Measurements from ENCODE around the gene S100A1. TPM values are rescaled to one million over a fixed set of nuclear protein-coding genes. Genes with fewer than 3 reads are reported as not detected.

S100A1 gene
- total RNA-seq, 2 experiments from 2014 or later, result not detected

GRCh38 chr1:153673511-153673910 is 45.3 kb downstream of the S100A1 start:
- DNase-seq (no peak), ATAC-seq (no peak)
- ChIA-PET POLR2A (no interaction called here), CTCF (interaction anchor here (1.3 kb wide), 1 partner anchor 39 kb away, joined by 3 read pairs; no protein-coding TSS in a partner anchor)
- H3K9me3 Mint-ChIP-seq (ENCODE audit: insufficient read depth), result no peaks in the 10 kb centered on the region
- peaks cover 32% of the 10 kb centered on the region for H3K4me1 Mint-ChIP-seq (ENCODE audit: low read depth)
- no peak overlapping the region for H3K27ac Mint-ChIP-seq
- peaks cover 18% of the 10 kb centered on the region for H3K36me3 Mint-ChIP-seq (ENCODE audit: low read depth)
- peak overlapping the region; percentile 3 for H3K4me3 Mint-ChIP-seq
- peaks cover 18% of the 10 kb centered on the region for H3K27me3 Mint-ChIP-seq (ENCODE audit: low read depth)

GRCh38 chr1:153677718-153678518 is 49.7 kb downstream of the S100A1 start:
- peaks cover 21% of the 10 kb centered on the region for H3K4me1 Mint-ChIP-seq (ENCODE audit: low read depth)
- no peaks in the 10 kb centered on the region for H3K9me3 Mint-ChIP-seq (ENCODE audit: insufficient read depth)
- DNase-seq, result peak; percentile 66
- no peak overlapping the region for H3K27ac Mint-ChIP-seq
- peak; percentile 43 for ATAC-seq
- H3K4me3 Mint-ChIP-seq, result peak overlapping the region; percentile 73
- POLR2A ChIA-PET, result no interaction called here
- no peaks in the 10 kb centered on the region for H3K36me3 Mint-ChIP-seq (ENCODE audit: low read depth)
- H3K27me3 Mint-ChIP-seq (ENCODE audit: low read depth), result peaks cover 46% of the 10 kb centered on the region
- CTCF ChIA-PET, result interaction anchor here (0.6 to 2.8 kb wide), 17 partner anchors 13 to 436 kb away, joined by 3 to 17 read pairs (median 4); partner anchors contain the start of genes CHTOP, INTS3, RAB13 and SLC27A3

- ATAC-seq (peak; percentile 58), DNase-seq (peak; percentile 55)
- H3K4me3 Mint-ChIP-seq, result peak within 1 kb of the TSS; percentile 73
- H3K9me3 Mint-ChIP-seq (ENCODE audit: insufficient read depth), result no peaks in the 10 kb centered on the region
- no peak within 1 kb of the TSS for H3K27ac Mint-ChIP-seq
- ChIA-PET CTCF (interaction anchor here (0.8 to 2.8 kb wide), 11 partner anchors 14 to 309 kb away, joined by 3 to 8 read pairs (median 5); partner anchors contain the start of genes CHTOP and SLC27A3), POLR2A (no interaction called here)
- H3K4me1 Mint-ChIP-seq (ENCODE audit: low read depth), result peaks cover 21% of the 10 kb centered on the region
- H3K36me3 Mint-ChIP-seq (ENCODE audit: low read depth), result no peaks in the 10 kb centered on the region
- H3K27me3 Mint-ChIP-seq (ENCODE audit: low read depth), result peaks cover 46% of the 10 kb centered on the region
Measured at GRCh38 chr1:153678519-153679336, 50.5 kb downstream of the S100A1 start, which contains the start of gene NPR1. Gene NPR1 (plus strand): TSS chr1:153678688. CDS start chr1:153679109, 421 bp downstream.

GRCh38 chr1:153679337-153680119 is 51.3 kb downstream of the S100A1 start:
- Mint-ChIP-seq H3K27ac (no peak overlapping the region), H3K9me3 (ENCODE audit: insufficient read depth) (no peaks in the 10 kb centered on the region), H3K4me3 (peak overlapping the region; percentile 60), H3K4me1 (ENCODE audit: low read depth) (peaks cover 21% of the 10 kb centered on the region), H3K27me3 (ENCODE audit: low read depth) (peaks cover 49% of the 10 kb centered on the region), H3K36me3 (ENCODE audit: low read depth) (no peaks in the 10 kb centered on the region)
- ATAC-seq, result peak; percentile 66
- ChIA-PET CTCF (interaction anchor here (1.1 to 1.8 kb wide), 4 partner anchors 48 to 308 kb away, joined by 3 to 8 read pairs (median 6); partner anchors contain the start of gene INTS3), POLR2A (no interaction called here)
- DNase-seq, result peak; percentile 37

- ATAC-seq (no peak), DNase-seq (no peak)
- H3K9me3 Mint-ChIP-seq (ENCODE audit: insufficient read depth), result no peaks in the 10 kb centered on the region
- peaks cover 49% of the 10 kb centered on the region for H3K27me3 Mint-ChIP-seq (ENCODE audit: low read depth)
- H3K4me3 Mint-ChIP-seq, result peak overlapping the region; percentile 60
- no peak overlapping the region for H3K27ac Mint-ChIP-seq
- H3K4me1 Mint-ChIP-seq (ENCODE audit: low read depth), result peaks cover 21% of the 10 kb centered on the region
- ChIA-PET CTCF (interaction anchor here (1.1 to 1.5 kb wide), 3 partner anchors 48 to 307 kb away, joined by 3 to 8 read pairs (median 4); partner anchors contain the start of gene INTS3), POLR2A (no interaction called here)
- no peaks in the 10 kb centered on the region for H3K36me3 Mint-ChIP-seq (ENCODE audit: low read depth)
Measured at GRCh38 chr1:153680120-153680403, 51.8 kb downstream of the S100A1 start.

Other genes starting within 250 kb of the S100A1 start
- not detected for gene S100A8, start 237.4 kb upstream of the S100A1 start, total RNA-seq
- gene S100A7A, start 211.9 kb upstream of the S100A1 start, total RNA-seq, result not detected
- gene S100A7, start 167.8 kb upstream of the S100A1 start, total RNA-seq, result not detected
- 100 to 1,000 TPM; 425 to 431 TPM for gene S100A6, start 92.4 kb upstream of the S100A1 start, total RNA-seq
- 1 to 10 TPM; 1.8 to 1.9 TPM for gene S100A5, start 87.5 kb upstream of the S100A1 start, total RNA-seq
- gene S100A4, start 82.6 kb upstream of the S100A1 start, total RNA-seq, result 100 to 1,000 TPM; 628 to 665 TPM
- not detected for gene S100A3, start 79.2 kb upstream of the S100A1 start, total RNA-seq
- gene S100A2, start 62.6 kb upstream of the S100A1 start, total RNA-seq, result under 1 TPM in 1 of 2 experiments, not detected in 1; 0.63 TPM
- gene S100A16, start 15.3 kb upstream of the S100A1 start, total RNA-seq, result not detected
- gene S100A14, start 12.1 kb upstream of the S100A1 start, total RNA-seq, result not detected
- gene S100A13, start 929 bp upstream of the S100A1 start, total RNA-seq, result 1 to 10 TPM; 6.2 to 7.0 TPM
- 10 to 100 TPM; 81.9 to 82.0 TPM for gene CHTOP, start 5.6 kb downstream of the S100A1 start, total RNA-seq
- gene SNAPIN, start 30.3 kb downstream of the S100A1 start, total RNA-seq, result 10 to 100 TPM; 36.5 to 37.7 TPM
- gene ILF2, start 42.6 kb downstream of the S100A1 start, total RNA-seq, result 100 to 1,000 TPM; 211 to 215 TPM
- not detected for gene NPR1, start 50.3 kb downstream of the S100A1 start, total RNA-seq
- gene INTS3, start 99.6 kb downstream of the S100A1 start, total RNA-seq, result 10 to 100 TPM; 53.7 to 54.5 TPM
- gene SLC27A3, start 147.0 kb downstream of the S100A1 start, total RNA-seq, result 10 to 100 TPM; 41.1 to 50.1 TPM

All from activated CD8-positive, alpha-beta T cell treated with anti-CD3 and anti-CD28 coated beads, Interleukin-2, amount 10 ng/mL, durations not matched to agents 7 days and 5 days (primary cell).